PFSK-1 (cell line): ENCODE data around the gene AATF.

Source experiments
- FOXP2 ChIP-seq: optimal IDR thresholded peaks from 2 replicates; pipeline ENCODE3; 2011; ENCODE audit warnings: borderline replicate concordance, control low read depth, inconsistent platforms; ENCODE audit not compliant: insufficient read depth; ENCODE audit errors: extremely low read length, extremely low read depth
- POLR2AphosphoS5 ChIP-seq: IDR thresholded peaks from 2 replicates; pipeline ENCODE4 v1.6.1; 2012; ENCODE audit warnings: low read depth, mild to moderate bottlenecking, control low read depth, low read length, moderate library complexity
- REST ChIP-seq, 2 experiments: IDR thresholded peaks; 2 replicates each; pipeline versions ENCODE4 v1.6.1 to v1.8.0; 2011 to 2012; ENCODE audit warnings: low read depth in 2 of 2, low read length in 2 of 2, control low read depth in 1 of 2, inconsistent platforms in 1 of 2, mild to moderate bottlenecking in 1 of 2, moderate library complexity in 1 of 2; ENCODE audit not compliant: insufficient read depth in 1 of 2
- SIN3A ChIP-seq: IDR thresholded peaks from 2 replicates; pipeline ENCODE4 v1.6.1; 2012; ENCODE audit warnings: mild to moderate bottlenecking, low read length, moderate library complexity, borderline replicate concordance; ENCODE audit not compliant: insufficient read depth
- TAF1 ChIP-seq: IDR thresholded peaks from 2 replicates; pipeline ENCODE4 v1.6.1; 2012; ENCODE audit warnings: low read length, control low read depth, borderline replicate concordance; ENCODE audit not compliant: insufficient read depth

AATF gene

GRCh38 chr17:37016780-37017179, 68.0 kb downstream of the AATF start:
- no peak for TF ChIP-seq SIN3A
- TF ChIP-seq POLR2AphosphoS5 = no peak
- no peak for TF ChIP-seq REST (IDR thresholded peaks at IDR 0.05; ENCODE audit: insufficient read depth in 1 of 2, low read depth in 2 of 2, low read length in 2 of 2)

- no peak for TF ChIP-seq POLR2AphosphoS5
- TF ChIP-seq TAF1 = no peak
- no peak for TF ChIP-seq SIN3A
- TF ChIP-seq FOXP2 = no peak
- TF ChIP-seq REST (IDR thresholded peaks at IDR 0.05; ENCODE audit: insufficient read depth in 1 of 2, low read depth in 2 of 2, low read length in 2 of 2) = no peak
These were observed 68.7 kb downstream of the AATF start for GRCh38 chr17:37017404-37017803.

DNA sequence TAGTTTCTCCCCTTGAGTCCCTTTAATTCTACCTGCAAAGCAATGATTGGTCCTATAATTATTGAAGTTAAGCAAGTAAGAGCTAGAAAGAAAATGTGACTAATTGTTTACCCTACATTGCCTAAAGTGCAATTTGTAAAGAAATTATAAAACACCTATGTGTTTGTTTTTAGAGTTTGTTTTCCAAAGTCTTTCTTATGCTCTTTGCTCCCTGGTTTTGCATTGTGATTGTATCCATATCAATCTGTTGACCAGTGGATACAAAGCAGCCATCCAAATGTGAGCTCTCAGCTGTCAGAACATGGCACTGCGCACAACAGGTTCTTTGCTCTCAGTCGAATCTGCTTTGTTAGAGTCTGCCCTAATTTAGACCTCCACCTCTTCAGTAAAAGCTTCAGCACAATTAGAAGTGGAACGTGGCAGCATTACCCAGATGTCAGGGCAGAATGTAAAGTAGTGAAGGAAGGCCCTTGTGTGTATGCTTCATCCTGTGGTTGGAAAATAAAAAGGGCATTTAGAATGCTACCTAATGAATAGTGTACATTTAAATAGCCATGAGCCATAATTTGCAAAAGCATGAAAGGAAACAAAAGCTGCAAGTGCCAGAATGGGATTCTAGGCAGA, 70.5 kb downstream of the AATF start:
- TF ChIP-seq REST (IDR thresholded peaks at IDR 0.05; ENCODE audit: insufficient read depth in 1 of 2, low read depth in 2 of 2, low read length in 2 of 2) (no peak), POLR2AphosphoS5 (no peak), SIN3A (no peak), TAF1 (no peak), FOXP2 (no peak)

- no peak for TF ChIP-seq REST (IDR thresholded peaks at IDR 0.05; ENCODE audit: insufficient read depth in 1 of 2, low read depth in 2 of 2, low read length in 2 of 2)
- TF ChIP-seq FOXP2 = no peak
- TF ChIP-seq SIN3A = no peak
- TF ChIP-seq TAF1 = no peak
- TF ChIP-seq POLR2AphosphoS5 = no peak
These were observed 71.0 kb downstream of the AATF start for GRCh38 chr17:37019741-37020129.

DNA sequence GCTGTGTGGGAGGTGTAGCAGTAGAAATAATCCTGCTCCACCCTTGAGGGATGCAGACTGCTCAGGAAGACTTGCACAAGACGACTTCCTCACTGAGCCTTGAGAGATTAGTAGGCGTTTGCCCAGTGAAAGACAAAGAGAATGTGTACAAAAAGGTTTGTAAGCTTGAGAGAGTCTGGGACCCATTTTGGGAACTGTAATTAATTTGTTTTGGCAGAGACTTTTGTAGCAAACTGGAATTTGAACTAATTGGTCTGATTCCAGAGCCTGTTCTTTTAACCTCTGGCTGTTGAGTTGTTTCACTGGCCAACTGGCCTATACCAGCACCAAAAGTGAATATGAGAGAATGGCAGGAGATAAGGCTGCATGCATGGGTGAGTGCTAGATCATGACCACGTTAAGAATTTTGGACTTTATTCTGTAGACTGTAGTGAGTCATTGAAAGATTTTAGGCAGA, 75.5 kb downstream of the AATF start:
- TF ChIP-seq FOXP2 (no peak), REST (IDR thresholded peaks at IDR 0.05; ENCODE audit: insufficient read depth in 1 of 2, low read depth in 2 of 2, low read length in 2 of 2) (no peak), TAF1 (no peak), SIN3A (no peak), POLR2AphosphoS5 (no peak)
